Stimulated activated CD8-positive, alpha-beta memory T cell treated with anti-CD3 and anti-CD28 coated beads, Interleukin-12 subunit alpha, Interleukin-12 subunit beta, amount 100 ng/mL, for 4 hours (primary cell): ENCODE measurements around the gene AIF1.

Experiments
- DNase-seq: peaks from one replicate; pipeline ENCODE4 v3.0.0-alpha.2; 2020; ENCODE audit warnings: low read depth

AIF1 gene

DNA sequence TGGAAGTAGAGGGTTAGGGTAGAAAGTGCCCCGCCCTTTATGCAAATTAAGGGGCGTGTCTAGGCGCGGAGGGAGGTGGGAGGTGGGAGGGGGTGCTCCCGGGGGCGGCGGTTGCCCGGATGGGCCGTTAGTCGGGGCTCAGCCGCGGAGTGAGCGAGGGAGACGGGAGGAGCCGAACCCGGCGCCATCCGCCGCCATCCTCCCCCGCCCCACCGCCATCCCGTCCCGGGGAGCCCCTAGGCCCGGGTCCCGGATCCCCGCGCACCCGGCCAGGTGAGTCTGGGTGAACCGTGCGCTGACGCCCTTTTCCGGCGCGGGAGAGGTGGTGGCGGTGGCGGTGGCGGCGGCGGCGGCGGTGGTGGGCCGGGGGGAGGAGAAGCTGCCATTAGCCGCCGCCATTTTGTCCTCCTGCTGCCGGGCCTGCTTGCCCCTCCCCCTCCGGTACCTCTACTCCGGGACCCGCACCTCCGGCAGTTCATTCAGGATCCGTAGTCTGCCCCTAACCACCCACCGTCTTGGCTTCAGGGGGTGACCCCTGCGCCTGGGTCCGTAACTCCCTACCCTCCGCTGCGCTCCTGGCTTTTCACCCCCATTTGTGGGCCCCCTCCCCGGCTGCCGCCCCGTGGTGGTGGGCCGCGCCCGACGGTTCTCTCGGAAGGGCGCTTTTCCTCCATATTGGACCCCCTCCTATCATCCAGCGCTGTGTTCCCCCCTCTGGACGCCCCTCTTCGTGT lies 5.7 kb downstream of the AIF1 start, which contains the start of gene PRRC2A:
PRRC2A (plus strand) TSS at position 130 of the 734 bp plus-strand sequence. CDS start 2,075 bp downstream, outside the sequence.
- DNase-seq: no peak

DNA sequence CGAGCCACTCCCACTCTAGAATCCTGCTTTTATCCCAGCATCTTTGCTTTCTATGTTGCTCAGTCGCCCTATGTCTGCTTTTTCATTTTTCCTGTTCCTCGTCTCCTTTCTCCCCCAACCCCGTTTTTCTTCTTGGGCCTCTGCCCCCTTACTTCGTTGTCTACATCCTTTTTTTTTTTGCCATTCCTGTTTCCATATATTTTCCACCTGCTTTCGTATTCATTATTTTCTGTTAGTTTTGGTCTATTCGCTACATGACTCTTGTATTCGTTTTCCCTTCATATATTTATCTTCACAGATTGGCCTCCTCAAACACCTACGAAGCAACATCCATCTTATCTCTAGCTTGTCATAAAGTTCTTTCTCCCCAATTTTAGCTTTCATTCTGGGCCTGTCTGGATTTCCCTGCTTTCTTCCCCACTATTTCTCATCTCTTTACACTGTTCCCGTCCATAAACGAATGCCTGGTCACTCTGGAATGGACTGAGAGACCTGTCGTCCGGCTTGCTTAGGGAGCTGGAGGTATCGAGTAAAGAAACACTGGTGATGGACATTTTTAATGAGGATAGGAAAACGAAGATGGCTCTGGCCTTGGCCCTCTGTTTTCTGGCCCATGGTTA lies 6.4 kb downstream of the AIF1 start:
- no peak for DNase-seq

DNA sequence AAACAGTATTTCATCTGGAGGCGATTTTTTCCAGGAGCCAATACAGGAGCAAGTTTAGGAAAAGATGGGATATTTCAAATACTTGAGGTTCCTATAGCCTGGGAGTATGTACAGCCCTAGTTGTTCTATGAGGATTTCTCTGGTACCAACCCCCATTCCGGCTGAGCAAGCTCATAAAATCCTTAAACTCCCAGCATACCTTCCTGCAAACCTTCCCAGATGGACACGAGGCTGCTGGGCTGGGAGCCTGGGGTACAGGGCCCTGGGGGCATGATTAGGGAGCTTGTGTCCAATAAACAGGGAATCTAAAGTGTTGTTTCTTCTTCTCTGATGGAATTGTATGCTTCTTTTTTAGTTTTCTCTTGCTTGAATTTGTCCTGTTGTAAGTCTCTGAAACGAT lies 7.0 kb downstream of the AIF1 start:
- no peak for DNase-seq

DNA sequence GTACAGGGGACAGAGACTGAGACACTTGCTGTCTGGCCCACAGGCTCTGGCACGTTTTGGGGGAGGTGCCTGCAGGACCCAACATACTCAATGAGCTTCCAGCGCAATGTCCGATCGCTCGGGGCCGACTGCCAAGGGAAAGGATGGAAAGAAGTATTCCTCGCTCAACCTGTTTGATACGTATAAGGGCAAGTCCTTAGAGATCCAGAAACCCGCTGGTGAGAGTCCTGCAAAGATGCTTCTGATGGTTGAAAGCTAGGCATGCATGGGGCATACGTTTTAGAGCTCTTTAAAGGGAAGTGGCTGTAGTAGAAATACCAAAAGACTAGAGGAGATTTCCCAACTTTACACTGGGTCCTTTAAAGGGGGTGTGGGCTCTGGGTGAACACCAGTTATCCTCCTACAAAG lies 7.7 kb downstream of the AIF1 start:
- DNase-seq: no peak

DNA sequence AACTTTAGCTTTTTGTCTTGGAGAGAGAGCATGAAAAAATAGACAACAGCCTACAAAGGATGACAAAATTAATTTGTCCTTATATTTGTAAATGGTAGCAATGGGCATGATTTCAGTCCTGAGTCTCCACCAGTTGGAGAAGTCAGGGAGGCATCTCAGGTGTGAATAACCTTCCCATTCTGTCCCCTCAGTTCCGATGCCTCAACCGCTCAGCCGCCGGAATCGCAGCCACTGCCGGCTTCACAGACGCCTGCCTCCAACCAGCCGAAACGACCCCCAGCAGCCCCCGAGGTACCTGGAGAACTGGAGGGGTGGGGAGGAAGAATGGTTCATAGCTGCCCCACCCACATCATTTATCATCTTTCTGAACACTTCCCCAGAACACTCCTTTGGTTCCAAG lies 9.0 kb downstream of the AIF1 start:
- DNase-seq: no peak

DNA sequence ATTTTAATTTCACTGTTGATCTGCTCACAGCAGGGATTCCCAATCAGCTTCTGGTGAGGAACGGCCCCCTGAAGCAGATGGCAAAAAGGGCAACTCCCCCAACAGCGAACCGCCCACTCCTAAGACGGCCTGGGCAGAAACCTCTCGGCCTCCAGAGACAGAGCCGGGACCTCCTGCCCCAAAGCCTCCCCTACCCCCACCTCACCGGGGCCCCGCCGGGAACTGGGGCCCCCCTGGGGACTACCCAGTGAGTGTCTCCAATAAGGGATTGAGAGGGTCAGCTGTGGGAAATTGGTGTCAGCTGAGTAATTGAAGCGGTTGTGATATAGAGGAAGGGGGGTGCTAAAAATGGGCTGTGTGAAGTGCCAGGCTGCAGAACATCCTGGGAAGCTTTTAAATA lies 11.9 kb downstream of the AIF1 start:
- DNase-seq: no peak

DNA sequence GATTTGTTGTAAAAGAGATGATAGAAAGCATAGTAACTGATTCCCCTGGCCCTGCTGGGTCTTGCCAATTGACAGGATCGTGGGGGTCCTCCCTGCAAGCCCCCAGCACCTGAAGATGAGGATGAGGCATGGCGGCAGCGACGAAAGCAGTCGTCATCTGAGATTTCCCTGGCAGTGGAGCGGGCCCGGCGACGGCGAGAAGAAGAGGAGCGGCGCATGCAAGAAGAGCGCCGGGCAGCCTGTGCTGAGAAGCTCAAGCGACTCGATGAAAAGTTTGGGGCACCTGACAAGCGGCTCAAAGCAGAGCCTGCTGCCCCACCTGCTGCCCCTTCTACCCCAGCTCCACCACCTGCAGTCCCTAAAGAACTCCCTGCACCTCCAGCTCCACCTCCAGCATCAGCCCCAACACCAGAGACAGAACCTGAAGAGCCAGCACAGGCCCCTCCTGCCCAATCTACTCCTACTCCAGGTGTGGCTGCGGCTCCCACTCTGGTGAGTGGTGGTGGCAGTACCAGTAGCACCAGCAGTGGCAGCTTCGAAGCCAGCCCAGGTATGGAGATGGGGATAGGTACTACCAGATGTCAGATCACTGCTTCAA lies 12.8 kb downstream of the AIF1 start:
- no peak for DNase-seq

DNA sequence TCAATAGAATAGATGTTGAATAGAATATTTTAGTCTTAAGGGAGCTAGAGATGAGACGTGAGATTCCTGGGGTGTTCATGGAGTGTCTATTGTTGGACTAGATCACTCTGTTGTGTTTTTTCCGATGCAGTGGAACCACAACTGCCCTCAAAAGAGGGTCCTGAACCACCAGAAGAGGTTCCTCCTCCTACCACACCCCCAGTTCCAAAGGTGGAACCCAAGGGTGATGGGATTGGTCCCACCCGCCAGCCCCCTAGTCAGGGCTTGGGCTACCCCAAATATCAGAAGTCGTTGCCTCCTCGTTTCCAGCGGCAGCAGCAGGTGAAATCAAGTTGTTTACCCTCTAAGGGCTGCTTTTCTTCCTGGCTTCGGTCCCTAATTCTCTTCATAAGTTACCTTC lies 14.0 kb downstream of the AIF1 start:
- no peak for DNase-seq

DNA sequence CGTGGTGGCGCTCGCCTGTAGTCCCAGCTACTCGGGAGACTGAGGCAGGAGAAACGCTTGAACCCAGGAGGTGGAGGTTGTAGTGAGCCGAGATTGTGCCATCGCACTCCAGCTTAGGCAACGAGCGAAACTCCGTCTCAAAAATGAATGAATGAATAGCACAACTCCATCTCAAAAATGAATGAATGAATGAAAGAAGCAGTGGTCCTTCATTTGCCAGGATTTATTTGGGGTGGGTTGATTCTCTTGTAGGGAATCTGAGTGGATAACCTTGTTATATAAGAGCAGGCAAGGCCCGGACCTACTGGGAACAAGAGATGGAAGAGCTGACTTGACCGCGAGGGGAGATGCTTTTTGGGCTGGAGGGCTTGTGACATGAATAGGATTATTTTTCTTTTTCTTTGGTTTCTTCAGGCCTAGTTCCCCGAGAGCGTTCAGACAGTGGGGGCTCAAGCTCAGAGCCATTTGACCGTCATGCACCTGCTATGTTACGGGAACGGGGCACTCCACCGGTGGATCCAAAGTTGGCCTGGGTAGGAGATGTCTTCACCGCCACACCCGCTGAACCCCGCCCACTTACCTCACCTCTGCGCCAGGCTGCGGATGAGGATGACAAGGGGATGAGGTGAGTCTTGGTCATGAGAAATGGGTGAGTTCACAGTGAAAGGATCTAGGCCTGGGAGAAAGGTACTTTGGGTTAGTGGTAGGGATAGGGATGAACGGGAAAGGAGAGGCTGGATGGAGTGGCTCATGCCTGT lies 15.3 kb downstream of the AIF1 start:
- DNase-seq: no peak

DNA sequence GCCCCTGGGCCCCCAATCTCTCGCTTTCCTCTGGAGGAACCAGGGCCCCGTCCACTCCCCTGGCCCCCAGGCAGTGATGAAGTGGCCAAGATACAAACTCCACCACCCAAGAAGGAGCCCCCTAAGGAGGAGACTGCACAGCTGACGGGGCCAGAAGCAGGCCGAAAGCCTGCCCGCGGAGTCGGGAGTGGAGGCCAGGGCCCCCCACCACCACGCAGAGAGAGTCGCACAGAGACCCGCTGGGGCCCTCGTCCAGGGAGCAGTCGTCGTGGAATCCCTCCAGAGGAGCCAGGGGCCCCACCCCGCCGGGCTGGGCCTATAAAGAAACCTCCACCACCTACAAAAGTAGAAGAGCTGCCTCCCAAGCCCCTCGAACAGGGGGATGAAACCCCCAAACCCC lies 16.2 kb downstream of the AIF1 start:
- no peak for DNase-seq

DNA sequence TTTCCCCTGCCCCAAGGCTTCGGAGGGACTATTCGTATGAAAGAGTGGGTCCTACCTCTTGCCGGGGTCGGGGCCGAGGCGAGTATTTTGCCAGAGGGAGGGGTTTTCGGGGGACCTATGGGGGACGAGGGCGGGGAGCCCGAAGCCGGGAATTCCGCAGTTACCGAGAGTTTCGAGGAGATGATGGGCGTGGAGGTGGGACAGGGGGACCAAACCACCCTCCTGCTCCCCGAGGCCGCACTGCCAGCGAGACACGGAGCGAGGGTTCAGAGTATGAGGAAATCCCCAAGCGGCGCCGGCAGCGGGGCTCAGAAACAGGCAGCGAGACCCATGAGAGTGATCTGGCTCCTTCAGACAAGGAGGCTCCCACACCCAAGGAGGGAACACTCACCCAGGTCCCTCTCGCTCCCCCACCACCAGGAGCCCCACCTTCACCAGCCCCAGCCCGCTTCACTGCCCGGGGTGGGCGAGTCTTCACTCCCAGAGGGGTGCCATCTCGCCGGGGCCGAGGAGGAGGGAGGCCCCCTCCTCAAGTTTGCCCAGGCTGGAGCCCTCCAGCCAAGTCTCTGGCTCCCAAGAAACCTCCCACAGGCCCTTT lies 16.7 kb downstream of the AIF1 start:
- DNase-seq: no peak

DNA sequence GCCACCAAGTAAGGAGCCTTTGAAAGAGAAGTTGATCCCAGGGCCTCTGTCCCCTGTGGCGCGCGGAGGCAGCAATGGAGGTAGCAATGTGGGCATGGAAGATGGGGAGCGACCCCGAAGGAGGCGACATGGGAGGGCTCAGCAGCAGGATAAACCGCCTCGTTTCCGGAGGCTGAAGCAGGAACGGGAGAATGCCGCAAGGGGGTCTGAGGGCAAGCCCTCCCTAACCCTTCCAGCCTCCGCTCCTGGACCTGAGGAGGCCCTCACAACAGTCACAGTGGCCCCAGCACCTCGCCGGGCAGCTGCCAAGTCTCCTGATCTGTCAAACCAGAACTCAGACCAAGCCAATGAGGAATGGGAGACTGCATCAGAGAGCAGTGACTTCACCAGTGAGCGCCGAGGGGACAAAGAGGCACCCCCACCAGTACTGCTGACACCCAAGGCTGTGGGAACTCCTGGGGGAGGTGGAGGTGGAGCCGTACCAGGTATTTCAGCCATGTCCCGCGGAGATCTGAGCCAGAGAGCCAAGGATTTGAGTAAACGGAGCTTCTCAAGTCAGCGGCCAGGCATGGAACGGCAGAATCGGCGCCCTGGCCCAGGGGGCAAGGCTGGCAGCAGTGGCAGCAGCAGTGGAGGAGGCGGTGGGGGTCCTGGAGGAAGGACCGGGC lies 17.4 kb downstream of the AIF1 start:
- no peak for DNase-seq

DNA sequence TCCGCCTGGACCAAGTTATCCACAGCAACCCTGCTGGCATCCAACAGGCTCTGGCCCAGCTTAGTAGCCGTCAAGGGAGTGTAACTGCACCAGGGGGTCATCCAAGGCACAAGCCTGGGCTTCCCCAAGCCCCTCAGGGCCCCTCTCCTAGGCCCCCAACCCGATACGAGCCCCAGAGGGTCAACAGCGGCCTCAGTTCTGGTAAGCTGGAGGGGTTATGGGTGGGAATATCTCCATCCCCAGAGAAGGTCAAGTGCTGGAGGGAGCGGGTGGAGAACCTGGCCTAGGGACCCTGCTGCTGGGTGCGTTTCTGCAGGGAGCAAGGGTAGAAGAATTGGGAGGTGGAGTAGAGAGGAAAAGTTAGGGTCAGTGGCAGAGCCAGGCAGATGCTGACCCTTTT lies 18.4 kb downstream of the AIF1 start:
- DNase-seq: no peak

DNA sequence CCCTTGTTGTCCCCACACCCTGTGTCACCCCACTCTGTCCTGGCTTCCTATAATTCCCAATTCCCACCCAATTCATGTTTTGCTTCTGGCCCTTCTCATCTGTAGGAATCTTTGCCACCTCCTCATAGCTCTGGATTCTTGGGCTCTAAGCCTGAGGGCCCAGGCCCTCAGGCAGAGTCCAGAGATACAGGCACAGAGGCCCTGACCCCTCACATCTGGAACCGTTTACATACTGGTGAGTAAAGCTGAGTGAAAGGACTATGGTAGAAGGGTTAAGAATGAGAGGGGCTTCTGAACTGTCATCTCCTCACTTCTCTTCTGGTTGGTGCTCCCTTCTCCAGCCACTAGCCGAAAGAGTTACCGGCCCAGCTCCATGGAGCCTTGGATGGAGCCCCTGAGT lies 19.1 kb downstream of the AIF1 start:
- DNase-seq: no peak

DNA sequence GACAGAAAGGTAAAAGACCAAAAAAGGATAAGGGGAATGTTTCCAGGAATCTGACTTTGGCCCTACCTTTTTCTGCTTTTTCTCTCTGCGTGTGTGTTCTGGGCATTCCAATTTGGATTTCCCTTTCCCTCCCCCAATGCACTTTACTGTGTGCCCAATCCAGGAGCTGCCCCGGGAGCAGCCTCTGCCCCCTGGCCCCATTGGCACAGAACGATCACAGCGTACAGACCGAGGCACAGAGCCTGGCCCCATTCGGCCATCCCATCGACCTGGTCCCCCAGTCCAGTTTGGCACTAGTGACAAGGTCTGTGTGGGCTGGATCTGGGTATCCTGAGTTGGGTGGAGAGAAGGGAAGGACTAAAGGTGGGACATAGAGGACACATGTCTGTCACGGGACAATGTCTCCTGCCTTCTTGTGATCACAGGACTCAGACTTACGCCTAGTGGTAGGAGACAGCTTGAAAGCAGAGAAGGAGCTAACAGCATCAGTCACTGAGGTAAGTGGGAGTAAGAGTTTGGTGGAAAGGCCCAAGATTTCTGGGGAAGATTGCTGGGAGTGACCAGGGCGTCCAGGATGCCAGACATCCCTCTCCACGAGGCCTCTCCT lies 20.0 kb downstream of the AIF1 start:
- DNase-seq: no peak

DNA sequence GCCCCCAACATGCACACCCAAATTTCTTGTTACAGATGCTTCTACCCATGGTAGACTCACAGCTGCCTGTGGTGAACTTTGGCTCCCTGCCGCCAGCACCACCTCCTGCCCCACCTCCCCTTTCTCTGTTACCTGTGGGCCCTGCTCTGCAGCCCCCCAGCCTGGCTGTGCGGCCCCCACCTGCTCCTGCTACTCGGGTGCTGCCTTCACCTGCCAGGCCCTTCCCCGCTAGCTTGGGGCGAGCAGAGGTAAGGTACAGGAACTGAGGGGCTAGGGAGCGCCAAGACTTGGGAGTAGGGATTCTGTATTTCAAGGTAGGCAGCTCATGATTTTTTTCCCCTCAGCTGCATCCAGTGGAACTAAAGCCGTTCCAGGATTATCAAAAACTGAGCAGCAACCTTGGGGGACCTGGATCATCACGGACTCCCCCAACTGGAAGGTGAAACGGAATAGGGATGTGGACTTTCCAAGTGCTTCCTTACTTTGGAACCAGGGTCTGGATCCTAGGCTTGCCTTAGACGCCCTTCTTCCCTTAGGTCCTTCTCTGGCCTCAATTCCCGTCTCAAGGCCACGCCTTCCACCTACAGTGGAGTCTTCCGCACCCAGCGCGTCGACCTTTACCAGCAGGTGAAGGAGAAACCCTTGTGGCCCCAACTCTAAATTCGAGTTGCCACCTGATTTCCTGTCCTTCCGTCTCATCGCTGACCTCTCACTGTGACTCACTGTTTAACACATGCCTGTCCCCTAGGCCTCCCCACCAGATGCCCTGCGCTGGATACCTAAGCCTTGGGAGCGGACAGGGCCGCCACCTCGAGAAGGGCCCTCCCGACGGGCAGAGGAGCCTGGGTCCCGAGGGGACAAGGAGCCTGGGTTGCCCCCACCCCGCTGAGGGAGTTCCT lies 21.9 kb downstream of the AIF1 start:
- no peak for DNase-seq

DNA sequence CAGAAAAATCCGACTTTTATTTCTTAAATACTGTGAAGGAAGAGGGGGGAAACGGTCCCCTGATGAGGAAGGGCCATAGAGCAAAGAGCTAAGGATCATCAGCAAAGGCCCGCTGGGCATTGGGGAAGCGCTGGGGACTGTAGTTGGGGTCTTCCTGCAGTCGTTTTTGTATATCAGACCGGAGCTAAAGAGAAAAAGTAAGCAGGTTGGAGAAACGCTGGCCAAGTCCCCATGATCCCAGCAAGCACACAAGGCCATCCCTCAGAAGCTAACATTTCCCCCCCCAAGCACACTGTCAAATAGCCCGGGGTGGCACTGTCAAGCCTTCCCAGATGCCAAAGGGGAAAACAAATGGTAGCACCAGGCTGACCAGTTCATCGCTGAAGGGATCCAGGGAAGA lies 24.0 kb downstream of the AIF1 start:
- DNase-seq: no peak

DNA sequence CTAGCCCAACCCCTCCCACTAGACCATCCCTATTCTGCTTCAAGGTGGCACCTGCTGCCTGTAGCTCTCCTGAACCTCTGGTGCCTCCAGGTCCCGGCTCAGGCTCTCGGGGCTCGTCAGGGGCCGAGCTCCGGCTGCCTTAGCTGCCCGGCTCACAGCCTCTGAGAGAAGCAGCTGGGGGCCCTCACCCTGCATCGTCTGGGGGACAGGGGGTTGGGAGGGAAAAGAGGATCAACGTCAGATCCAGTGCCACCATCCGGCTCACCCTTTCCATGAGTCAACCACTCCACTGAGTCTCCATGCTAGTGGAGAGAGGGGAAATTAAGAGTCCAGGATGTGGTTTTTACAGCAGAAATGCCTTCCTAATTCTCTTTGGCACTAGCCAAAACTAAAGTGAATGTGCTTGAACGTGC lies 24.4 kb downstream of the AIF1 start:
- DNase-seq: no peak

DNA sequence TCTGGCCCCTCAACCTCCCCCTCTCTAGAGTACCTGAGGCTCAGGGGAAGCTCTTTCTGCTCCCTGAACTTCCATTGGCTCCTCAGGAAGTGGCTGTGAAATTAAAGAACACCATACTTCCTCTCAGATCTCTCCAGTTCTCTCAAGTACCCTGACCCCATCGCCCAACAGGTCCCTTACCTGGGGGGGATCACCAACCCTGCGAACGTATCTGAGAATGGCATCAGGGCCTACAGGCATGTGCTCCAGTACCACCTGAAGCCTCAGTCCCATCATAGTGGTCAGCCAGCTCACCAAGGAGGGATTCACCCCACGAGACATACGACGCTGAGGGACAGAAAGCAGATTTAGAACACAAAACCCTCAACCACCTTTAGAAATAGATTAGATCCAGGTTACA lies 25.6 kb downstream of the AIF1 start:
- no peak for DNase-seq

DNA sequence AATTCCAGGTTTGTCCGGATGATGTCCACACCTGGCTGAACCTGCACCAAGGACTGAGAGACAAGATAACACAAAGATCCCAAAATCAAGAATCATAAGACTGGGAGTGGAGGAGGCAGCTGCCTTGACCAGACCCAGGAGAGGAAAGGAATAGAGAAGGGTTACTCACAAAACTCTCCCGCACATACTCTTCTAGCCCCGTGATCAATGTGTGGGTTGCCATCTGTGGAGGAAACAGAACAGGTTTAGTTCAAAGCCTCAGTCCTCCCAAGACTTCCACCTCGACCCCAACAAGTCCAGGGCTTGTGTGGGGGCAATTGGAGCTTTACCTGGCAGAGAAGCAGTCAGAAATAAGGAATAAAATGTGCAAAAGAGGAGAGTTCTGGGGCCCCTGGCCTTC lies 26.3 kb downstream of the AIF1 start:
- DNase-seq: no peak
